NCI-H774 (cell line): Measurements from ENCODE around the gene RNF150.

Experiments
- DNase-seq: peaks from one replicate; lab custom pipeline; 2025; lab: John Stamatoyannopoulos, UW

The RNF150 gene

GRCh38 chr4:141131723-141132071, 1.6 kb downstream of the RNF150 start:
- no peak for DNase-seq

- DNase-seq, result no peak
Measured at GRCh38 chr4:141130947-141131605, 2.2 kb downstream of the RNF150 start.

DNA sequence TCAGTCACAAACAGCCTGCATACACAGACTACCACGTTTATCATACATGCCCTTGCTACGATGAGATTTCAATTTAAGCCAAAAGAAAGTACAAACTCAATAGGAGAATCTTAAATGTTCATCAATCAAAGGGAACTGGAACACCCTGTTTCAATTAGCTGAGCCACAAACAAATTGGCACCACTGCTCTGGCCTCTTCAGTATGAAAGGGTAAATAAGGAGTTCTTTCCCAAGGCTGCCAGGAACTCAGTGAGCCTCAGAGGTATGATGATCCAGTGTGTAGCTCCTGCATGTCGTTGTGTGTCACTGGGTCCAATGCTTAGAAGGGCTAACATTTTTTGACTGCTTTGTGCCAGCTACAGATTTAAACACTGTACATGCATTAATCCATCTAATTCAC, 5.4 kb downstream of the RNF150 start:
- DNase-seq, result no peak

DNA sequence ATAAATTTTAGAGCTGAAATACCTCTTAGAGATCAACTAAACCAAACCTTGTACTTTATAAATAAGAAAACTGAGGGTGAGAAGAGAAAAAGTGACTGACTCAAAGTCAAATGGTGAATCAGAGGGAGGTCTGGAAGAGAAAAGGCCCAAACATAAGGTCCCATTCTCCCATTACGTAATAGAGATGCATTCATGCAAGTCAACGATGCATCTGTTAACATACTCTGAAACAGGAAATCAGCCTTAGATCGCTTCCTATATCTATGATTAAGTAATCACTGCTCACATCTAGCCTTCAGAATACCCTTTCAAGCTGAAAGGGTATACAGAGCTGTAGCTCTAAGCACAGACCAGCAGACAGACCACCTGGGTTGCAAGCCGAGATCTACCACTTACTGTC, 6.5 kb downstream of the RNF150 start:
- DNase-seq, result no peak

DNA sequence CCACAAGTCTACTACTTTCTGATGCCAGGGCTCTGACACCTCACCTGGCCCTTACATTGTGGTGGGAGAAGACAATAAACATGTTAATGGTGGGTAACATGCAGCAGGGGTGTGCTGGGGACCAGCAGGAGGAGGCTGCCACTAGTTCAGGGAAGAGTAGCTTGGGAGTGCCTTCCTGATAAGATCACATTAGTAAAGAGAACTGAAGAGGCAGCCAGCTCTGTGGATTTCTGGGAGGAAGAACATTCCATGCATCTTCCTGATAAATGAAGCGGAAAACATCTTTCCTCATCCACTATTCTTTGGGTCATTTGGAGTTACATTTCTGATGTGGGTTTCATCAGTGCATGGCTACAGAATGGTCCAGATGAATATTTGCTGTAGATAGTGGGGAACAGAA, 9.0 kb downstream of the RNF150 start:
- no peak for DNase-seq

DNA sequence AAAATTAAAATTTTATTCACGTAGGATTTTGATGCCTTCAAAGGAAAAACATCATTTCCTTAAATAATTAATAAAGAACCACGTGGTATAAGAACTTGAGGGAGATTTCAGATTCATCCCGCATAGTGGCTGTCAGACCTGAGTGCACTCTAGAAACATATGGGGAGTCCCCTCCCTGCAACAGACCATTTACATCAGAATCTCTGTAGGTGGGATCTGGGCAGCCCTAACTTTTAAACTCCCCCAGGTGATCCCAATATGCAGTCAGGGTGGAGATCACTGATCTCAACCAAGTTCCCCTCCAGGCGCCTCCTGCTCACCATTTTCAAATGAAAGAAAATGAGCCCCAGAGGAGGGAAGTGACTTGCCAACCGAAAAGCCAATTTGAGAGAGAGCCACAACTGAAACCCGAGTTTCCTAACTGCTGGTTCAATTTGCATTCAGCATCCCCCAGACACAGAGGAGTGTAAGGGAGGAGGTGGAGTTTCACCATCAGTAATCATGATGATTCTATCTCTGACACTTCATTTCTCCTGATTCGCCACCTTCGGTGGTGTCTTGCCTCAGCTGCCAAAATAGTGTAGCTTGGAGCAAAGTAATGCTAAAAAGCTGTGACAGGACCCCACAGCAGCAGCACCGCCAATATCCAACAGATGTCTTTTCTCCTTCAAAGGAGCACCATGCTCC, 11.4 kb downstream of the RNF150 start:
- no peak for DNase-seq

GRCh38 chr4:141121101-141121500, 12.2 kb downstream of the RNF150 start:
- DNase-seq, result no peak

DNA sequence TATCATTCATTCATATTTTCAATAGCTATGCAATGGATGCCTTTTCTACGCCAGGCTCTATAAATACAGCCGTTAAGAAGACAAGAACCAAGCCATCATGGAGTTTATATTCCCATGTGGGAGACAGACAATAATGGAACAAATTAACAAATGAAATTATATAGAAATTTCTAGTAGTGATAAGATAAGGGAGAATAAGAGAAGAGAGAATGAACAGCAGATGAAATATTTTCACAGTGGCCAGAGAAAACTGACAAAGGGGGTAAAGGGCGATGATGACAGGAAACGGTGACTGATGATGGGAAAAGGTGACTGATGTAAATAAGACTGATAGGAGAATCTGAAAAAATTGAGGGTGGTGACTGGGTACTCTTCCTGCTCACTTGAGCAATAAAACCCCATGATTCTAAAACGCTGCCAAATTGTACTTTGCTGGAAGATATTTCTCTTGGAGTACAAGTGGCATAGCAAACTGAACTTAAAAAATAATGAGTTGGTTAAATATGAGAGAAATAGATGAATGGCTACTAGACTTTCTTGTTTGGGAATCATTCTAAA, 13.2 kb downstream of the RNF150 start:
- DNase-seq, result no peak

- DNase-seq, result no peak
Measured at GRCh38 chr4:141119071-141119470, 14.2 kb downstream of the RNF150 start.

DNA sequence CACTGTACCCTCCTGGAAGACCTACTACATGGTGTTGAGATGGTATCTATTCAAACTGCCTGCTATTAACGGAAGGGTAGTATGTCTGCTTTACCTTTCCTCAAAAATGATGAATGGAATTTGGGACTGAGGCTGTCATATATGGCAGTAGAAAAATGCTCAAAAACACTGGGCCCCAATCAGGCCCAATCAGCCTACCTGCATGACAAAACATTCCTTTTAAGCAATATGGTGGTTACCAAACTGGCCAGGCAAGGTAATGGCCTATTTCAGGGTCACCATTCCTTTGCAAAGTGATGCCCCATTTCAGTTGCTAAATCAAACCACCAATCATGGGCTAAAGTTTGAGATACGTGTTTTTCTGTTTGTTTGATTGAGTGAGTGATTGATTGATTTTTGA, 14.9 kb downstream of the RNF150 start:
- DNase-seq, result no peak

- no peak for DNase-seq
Measured at GRCh38 chr4:141117935-141118334, 15.3 kb downstream of the RNF150 start.

- DNase-seq, result no peak
Measured at GRCh38 chr4:141109983-141110382, 23.3 kb downstream of the RNF150 start.

DNA sequence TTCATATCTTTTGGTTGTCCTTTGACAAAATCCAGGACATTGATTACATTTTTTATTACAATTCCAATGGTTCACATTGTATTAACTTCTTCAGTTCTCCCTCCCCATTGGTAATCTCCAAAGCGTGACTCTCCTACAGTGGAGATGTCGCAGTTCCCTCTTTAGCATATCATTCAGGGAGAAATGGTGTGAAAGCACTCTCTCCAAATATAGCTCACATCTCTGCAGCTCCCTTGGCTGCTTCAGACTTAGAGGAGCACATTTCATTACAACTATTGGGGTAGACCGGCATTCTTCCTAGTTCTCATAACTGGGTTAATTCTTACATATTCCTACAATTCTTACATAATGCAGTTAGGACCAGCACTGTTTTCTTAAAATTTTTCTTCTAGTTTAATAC, 25.3 kb downstream of the RNF150 start:
- DNase-seq, result no peak

- DNase-seq, result no peak
Measured at GRCh38 chr4:141102367-141102766, 30.9 kb downstream of the RNF150 start.

DNA sequence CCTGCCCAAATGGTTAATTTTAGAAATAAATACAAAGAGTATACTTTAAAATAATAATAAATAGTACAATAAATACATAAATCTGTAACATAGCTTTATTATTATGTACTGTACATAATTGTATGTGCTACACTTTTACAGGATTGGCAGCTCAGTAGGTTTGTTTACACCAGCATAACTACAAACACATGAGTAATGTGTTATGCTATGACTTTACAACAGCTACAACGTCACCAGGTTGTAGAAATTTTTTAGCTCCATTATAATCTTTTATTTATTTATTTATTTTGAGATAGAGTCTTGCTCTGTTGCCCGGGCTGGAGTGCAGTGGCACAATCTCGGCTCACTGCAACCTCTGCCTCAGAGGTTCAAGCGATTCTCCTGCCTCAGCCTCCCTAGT, 31.8 kb downstream of the RNF150 start:
- DNase-seq, result no peak

DNA sequence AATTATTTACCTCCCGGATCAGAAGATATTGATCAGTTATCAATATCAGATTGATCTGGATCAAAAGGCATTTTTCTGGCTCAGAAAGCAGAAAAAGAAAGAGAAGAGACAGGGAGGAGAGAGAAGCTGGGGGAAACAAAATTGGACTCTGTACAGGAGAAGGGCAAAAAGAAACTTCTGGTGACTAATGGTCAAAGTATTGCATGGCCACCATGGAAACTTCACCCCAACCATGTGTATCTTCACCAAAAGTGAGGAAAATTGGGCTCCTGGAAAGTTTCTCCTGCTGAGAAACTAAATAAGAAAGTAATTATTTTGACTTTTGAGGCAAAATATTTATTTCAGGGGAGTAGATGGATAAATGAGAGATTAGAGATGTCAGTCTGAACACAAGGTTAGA, 33.9 kb downstream of the RNF150 start:
- no peak for DNase-seq

DNA sequence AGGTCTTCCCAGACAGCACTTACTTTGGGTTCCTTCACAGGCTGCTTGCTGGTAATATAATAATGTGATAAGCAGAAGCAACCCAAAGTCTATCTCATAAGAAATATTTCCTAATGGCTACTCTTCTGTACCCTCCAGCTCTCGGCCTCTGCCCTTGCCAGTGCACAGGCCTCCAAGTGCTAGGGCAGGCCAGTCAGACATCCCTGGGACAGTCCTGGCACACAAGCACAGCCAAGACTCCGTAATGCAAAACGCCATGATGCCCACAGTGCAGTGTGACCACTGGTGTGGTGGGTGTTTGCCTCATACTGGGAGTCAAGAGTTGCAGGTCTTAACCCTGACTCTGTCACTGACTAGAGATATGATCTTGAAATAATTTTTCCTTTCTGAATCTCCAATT, 35.1 kb downstream of the RNF150 start:
- no peak for DNase-seq

DNA sequence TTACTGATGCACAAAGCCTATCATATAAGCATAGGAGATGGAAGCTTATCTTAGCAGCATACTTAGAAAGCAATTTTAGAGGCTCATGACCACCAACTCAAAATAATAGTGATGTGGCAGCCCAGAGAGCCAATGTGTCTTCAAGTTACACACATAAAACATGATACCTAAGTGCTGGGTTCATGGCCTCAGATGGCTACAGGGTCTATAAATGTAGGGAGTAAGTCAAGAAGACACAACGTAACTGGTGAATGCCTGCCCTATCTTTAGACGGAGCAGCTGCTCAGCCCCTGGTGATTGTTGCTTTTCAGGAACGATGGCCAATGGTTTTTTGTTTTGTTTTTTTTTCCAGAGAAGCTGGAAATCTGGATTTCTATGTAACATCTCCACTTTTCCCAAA, 42.8 kb downstream of the RNF150 start:
- no peak for DNase-seq

- no peak for DNase-seq
Measured at GRCh38 chr4:141081921-141082395, 51.3 kb downstream of the RNF150 start.

GRCh38 chr4:141080668-141081067, 52.6 kb downstream of the RNF150 start:
- no peak for DNase-seq

DNA sequence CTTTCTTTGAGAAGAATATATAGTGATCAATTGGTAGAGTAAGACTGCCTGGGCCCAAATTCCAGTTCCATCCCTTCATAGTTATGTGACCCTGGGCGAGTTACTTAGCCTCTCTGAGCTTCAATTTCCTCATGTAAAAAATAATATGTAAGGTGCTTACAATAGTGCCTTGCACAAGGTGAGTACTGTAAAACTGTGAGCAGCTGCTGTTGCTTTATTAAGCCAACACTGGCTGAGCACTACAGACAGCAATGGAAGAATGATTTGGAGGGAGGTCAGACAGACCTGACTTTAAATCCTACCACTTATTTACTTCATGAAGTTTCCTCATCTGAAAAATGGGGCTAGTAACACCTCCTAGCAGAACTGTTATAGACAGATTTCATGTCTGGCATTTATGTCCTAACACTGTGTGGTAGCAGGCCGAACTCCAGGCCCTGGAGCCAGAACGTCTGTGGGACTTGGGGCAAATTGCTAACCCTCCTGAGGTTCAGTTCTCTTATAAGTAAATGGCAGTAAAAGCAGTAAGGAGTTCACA, 53.8 kb downstream of the RNF150 start:
- no peak for DNase-seq

DNA sequence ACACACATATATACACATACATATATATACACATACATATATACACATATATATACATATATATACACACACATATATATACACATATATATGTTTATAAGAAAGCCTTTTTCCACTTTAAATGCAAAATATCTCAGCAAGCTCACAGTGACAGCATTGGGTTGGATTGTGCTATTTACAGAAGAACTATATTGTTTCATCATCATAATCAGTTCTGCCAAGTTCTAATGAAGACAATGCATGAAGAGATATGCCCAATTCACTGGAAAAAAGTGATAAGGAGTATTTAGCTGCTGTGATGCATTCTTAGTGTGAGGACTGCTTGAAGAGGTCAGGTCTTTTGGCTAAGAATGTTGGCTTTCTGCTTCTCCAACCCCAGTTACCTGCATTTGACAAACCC, 54.4 kb downstream of the RNF150 start:
- DNase-seq, result no peak

- DNase-seq, result no peak
Measured at GRCh38 chr4:141077611-141078225, 55.6 kb downstream of the RNF150 start.
